Panc1 (cell line): ENCODE data around the gene PTPN1.

ENCODE experiments used
- CTCF ChIP-seq: fragments of 450-650 bp; IDR thresholded peaks from 2 replicates; pipeline ENCODE4 v1.5.1; 2017; ENCODE audit warnings: mild to moderate bottlenecking
- POLR2AphosphoS5 ChIP-seq: IDR thresholded peaks from 2 replicates; pipeline ENCODE4 v1.6.1; 2012; ENCODE audit warnings: mild to moderate bottlenecking, low read depth, low read length, moderate library complexity
- REST ChIP-seq, 2 experiments: IDR thresholded peaks; 2 replicates each; pipeline ENCODE4 v1.6.1; 2011 to 2012; ENCODE audit warnings: low read depth in 2 of 2, control low read depth in 1 of 2, low read length in 1 of 2, mild to moderate bottlenecking in 1 of 2, moderate library complexity in 1 of 2; ENCODE audit not compliant: insufficient read depth in 1 of 2
- SIN3A ChIP-seq: IDR thresholded peaks from 2 replicates; pipeline ENCODE4 v1.6.1; 2012; ENCODE audit warnings: low read depth, mild to moderate bottlenecking, low read length, moderate library complexity, borderline replicate concordance; ENCODE audit not compliant: insufficient read depth

GRCh38 chr20:50482396-50482981 lies 27.7 kb upstream of the PTPN1 start:
- TF ChIP-seq CTCF (no peak), REST (IDR thresholded peaks at IDR 0.05; ENCODE audit: insufficient read depth in 1 of 2, low read depth in 2 of 2, low read length in 1 of 2) (no peak), SIN3A (no peak), POLR2AphosphoS5 (no peak)
